Astrocyte of the cerebellum (primary cell): Measurements from ENCODE around the gene CCNJL.

Experiments
- DNase-seq: peaks from one replicate; pipeline ENCODE4 v3.0.0-alpha.2; 2011; ENCODE audit warnings: low read depth
- H3K4me3 ChIP-seq: 2 replicates; pipeline ENCODE4 v1.5.1; 2011; ENCODE audit warnings: mild to moderate bottlenecking, low read depth, low read length, moderate library complexity
- CTCF ChIP-seq: IDR thresholded peaks from 2 replicates; pipeline ENCODE4 v1.5.1; 2012; ENCODE audit warnings: low read length, low read depth, moderate library complexity, mild to moderate bottlenecking; ENCODE audit errors: missing control alignments
- in situ Hi-C: cut with HindIII; loops from 2 replicates; pipeline ENCODE4 v1.10.0; 2017; ENCODE audit warnings: low sequenced_read_pairs

CCNJL gene

DNA sequence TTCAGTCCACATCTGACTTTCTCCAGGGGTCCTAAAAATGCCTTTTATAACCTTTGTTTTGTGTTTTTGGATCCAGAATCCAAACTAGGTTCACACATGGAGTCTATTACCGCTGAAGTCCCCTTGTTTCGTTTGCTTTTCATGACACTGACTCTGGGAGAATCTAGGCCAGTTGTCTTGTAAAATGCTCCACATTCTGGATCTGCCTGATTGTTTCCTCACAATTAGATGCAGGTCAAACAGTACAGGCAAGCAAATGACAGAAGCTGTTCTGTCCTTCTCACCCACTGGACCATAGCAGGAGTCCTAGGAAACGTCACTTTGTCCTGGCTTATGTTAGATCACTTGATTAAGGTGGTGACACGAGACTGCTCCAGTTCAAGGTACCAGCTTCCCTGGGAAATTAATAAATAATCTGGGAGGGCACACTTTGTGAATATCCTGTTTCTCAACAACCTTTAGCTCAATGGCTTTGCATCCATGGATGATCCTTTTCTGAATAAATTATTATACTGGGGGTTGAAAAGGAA is 49.0 kb downstream of the CCNJL start:
- DNase-seq, result no peak
- no peak for TF ChIP-seq CTCF
- no peak overlapping the region for H3K4me3 ChIP-seq
- in situ Hi-C loops, result no loop called here

DNA sequence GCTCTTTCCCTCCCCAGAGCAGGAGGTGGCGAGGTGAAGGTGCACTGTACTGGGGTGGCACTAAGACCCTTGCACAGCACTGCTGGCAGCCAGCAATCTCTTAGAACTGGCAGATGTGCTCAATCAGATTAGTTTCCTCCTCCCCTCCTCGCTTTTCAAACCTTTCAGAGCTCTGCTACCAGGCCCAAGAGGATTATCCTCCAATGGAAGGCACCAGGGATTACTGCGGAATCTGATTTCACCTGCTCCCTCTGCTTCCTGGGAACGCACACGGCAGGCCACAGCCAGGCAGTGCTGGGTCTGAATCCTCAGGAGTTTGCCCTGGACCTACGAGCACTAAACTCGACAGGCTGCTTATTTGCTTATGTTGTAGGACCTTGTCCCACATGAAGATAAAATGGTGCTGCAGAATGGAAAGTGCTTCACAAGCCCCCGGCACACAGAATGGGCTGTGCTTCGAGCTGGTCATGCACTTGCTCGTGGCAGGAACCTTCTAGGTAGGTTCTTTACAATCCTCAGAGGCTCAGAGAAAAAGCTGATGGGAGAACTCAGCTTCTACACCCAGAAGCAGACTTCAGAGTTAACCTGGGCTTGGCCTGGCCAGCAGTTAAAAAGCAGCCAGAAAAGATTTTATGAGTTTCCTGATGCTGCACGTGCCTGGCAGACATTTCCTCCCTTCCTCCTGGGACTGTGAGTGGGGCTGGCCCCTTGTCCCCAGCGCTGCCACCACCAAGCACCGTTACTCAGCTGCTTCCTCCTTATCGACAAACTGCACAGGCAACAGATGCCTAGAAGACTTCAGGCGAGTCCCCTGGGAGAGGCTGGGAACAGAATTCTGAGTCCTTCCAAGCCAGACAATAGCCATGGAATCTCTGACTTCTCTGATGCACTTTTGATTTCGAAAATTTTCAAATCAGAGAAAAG is 50.0 kb downstream of the CCNJL start:
- TF ChIP-seq CTCF, result no peak
- in situ Hi-C loops, result no loop called here
- DNase-seq, result no peak
- no peak overlapping the region for H3K4me3 ChIP-seq

DNA sequence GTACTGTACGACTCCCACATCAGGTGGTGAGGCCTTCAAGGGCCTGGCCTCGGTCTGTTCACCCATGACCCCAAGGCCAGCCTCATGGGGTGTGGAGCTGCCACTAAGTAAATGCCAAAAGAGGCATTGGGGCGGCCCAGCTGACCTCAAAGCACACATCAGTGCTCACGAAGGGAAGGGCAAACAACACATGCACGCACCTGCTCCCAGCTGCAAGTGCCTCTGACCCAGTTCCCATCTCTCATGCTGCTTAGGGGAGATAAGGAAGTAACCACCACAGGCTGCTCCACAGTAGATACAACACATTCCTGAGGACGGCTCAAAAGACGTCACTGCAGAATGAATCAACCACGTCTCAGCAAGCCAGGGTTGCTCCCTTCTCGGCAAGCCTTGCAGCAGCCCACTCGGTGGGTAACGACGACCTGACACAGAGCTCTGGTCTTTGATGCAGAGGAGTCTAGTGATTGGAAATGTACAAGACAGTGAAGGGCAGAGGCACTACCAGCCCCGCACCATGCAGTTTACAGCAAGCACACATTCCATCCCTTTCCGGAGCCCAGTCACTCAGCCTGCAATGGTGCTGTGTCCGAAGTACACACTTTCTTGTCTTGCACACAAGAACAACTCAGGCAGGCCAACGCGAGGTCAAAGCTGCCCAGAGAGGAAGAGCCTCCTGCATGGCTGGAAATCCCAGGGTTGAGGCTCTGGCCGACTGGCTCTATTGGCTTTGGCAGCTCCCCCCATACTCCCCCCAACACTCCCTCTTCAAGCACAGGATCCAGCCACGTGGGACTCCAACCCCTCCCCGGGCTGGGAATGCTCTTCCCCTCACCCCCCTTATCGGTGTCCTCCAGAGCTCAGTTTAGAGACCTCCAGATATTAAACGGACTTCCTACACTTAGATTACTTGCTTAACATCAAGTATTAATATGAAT is 51.2 kb downstream of the CCNJL start:
- peak; percentile 70 for DNase-seq
- in situ Hi-C loops, result no loop called here
- no peak overlapping the region for H3K4me3 ChIP-seq
- no peak for TF ChIP-seq CTCF

DNA sequence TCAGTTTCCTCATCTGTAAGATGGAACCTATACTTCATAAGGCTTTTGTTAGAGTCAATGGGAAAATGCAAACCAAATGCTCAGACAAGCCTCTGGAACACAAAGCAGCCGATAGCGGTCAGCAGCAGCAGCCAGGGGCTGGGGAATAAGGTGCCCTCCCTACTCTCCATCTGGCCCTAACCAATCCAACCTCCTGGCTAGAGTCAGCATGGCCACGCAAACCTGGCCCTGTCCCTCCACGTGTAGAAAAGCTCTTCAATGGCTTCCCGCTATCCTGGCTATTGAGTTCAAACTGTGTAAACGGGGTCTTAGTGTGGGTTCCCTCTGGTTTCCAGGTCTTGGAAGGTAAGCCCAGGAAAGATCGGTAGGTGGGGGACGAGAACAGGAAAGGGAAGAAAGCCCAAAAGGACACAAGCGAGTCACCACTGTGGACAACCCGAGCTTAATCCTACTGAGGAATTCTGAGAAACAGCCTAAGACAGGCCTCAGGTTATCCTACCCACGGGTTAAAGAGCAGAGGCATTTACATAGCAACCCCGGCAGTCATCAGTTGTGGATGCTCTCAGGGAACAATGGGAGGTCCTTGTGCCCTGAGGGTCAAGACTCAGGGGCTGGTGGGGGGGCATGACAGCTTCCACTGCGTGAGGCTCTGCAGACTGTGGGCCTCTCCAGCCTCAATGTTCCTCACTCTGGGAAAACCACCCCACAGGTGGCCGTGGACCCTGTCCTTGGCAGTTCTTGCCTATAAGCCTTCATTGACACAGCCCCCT is 52.2 kb downstream of the CCNJL start:
- in situ Hi-C loops, result no loop called here
- DNase-seq, result no peak
- no peak for TF ChIP-seq CTCF
- no peak overlapping the region for H3K4me3 ChIP-seq

- no peak overlapping the region for H3K4me3 ChIP-seq
- DNase-seq, result no peak
- no peak for TF ChIP-seq CTCF
- in situ Hi-C loops, result no loop called here
Observed at GRCh38 chr5:160259341-160259740, 53.0 kb downstream of the CCNJL start.
